AG10803 (cell line): ENCODE results near the gene CNTFR.

Experiments
- DNase-seq: peaks from one replicate; pipeline ENCODE4 v3.0.0; 2010; ENCODE audit warnings: low read depth
- H3K4me3 ChIP-seq: 2 replicates; pipeline ENCODE4 v1.5.1; 2011; ENCODE audit warnings: mild to moderate bottlenecking, low read length, control low read depth
- TF ChIP-seq, protein P1 (sequence below): conservative IDR thresholded peaks from 2 replicates; pipeline ENCODE4 v1.5.1; 2011; ENCODE audit warnings: mild to moderate bottlenecking, low read length, control low read depth, inconsistent platforms

CNTFR gene

DNA sequence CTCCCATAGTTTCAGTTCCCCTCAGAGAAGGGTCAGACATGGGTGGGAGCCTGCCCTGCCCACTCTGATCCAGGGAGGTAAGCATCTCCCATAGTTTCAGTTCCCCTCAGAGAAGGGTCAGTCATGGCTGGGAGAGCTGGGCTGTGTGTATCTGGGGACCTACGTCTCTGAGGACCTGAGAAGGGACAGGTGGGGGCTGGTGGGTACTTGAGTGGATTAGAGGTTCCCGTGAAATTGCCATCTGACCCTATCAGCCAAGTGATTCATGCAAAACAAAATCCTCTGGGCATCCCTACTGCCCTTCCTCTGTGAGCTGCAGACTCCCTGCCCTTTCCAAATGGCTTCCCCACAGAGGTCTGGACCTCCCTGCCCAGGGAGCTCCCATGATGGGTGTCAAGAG lies 70.6 kb downstream of the CNTFR start:
- no peak overlapping the region for H3K4me3 ChIP-seq
- TF ChIP-seq, protein P1, sequence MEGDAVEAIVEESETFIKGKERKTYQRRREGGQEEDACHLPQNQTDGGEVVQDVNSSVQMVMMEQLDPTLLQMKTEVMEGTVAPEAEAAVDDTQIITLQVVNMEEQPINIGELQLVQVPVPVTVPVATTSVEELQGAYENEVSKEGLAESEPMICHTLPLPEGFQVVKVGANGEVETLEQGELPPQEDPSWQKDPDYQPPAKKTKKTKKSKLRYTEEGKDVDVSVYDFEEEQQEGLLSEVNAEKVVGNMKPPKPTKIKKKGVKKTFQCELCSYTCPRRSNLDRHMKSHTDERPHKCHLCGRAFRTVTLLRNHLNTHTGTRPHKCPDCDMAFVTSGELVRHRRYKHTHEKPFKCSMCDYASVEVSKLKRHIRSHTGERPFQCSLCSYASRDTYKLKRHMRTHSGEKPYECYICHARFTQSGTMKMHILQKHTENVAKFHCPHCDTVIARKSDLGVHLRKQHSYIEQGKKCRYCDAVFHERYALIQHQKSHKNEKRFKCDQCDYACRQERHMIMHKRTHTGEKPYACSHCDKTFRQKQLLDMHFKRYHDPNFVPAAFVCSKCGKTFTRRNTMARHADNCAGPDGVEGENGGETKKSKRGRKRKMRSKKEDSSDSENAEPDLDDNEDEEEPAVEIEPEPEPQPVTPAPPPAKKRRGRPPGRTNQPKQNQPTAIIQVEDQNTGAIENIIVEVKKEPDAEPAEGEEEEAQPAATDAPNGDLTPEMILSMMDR: no peak
- DNase-seq: no peak

DNA sequence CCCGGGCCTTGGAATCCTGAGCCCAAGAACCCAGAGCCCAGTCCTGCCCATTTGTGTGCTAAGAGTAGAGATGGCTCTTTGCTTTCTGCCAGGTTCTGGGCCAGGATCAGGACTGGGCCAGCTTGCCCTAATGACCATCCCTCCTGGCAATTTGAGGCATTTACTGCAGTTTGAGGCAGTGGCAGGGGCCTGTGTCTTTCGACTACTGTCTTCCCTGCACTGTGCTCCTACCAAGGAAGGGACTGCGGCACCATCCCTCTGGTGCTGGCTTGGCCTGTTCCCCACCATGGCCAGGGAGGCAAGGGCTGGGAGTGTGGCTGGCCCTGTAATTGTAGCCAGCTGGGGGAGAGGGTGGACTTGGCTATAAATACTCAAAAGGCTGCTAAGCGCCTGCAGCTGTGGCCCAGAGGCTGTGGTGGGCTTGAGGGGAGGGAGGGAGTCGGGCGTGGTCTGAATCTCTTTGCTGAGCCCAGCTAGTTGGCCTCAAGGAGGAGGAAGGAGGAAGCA lies 71.4 kb downstream of the CNTFR start:
- DNase-seq: no peak
- TF ChIP-seq, protein P1: no peak
- no peak overlapping the region for H3K4me3 ChIP-seq

DNA sequence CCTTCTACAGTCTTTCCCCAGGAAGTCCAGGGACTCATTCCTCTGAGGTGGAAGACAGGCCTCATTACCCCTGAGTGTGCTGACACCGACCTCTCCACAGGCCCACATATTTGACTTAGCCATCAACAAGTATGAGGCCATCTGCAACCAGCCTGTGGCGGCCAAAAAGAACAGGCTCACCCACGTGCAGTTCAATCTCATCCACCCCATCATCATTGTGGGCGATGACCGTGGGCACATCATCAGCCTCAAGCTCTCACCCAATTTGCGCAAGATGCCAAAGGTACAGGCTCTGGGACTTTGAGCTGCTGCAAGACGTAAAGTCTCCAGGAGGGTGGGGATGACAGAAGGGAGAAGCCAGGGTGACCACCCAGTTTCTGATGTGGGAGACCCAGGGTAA lies 72.3 kb downstream of the CNTFR start:
- TF ChIP-seq, protein P1: no peak
- H3K4me3 ChIP-seq: no peak overlapping the region
- no peak for DNase-seq

DNA sequence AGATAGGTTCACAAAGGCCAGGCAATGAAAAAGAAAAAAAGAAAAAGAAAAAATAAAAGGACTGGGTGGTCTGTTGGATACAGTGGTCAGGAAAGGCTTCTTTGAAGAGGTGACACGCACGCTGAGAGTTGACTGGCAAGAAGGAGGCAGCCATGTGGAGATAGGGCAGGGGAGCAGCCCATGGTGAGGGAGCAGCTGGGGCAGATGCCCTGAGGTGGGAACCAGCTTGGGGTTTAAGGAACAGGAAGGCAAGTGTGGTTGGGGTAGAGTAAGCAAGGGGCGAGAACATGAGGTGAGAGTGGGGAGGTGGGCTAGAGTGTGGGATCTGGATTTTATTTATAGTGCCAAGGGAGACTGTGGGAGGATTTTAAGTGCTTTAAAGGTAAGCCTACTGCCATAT lies 73.6 kb downstream of the CNTFR start:
- H3K4me3 ChIP-seq: no peak overlapping the region
- TF ChIP-seq, protein P1: no peak
- DNase-seq: no peak

DNA sequence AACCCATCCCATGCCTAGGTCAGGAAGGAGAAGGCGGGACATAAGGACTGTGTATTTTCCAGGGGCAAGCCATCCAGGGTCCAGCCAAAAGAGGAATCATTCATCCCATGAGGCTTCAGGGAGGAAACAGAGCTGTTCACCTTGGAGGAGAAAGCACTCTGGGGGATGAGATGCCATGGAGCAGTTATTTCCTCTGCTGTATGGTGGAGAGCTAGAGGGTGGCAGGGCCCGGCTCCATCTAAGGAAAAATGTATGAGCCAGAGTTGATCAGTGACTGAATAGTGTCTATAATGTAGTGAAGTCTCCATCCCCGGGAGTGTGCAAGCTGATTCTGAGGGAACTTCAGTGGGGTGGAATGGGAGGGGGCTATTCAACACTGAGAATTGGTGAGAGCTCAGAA lies 74.7 kb downstream of the CNTFR start:
- no peak for DNase-seq
- TF ChIP-seq, protein P1: no peak
- H3K4me3 ChIP-seq: no peak overlapping the region

DNA sequence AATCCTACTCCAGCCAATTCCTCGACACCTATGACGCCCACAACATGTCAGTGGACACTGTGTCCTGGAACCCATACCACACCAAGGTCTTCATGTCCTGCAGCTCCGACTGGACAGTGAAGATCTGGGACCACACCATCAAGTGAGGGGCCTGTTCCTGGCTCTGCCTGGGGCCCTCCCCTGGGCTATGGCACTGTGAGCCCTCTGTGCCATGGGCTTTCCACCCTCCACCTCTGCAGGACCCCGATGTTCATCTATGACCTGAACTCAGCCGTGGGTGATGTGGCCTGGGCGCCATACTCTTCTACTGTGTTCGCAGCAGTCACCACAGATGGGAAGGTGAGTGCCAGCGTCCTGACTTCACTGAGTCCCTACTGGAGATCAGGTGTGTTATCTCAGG lies 75.1 kb downstream of the CNTFR start:
- DNase-seq: no peak
- H3K4me3 ChIP-seq: no peak overlapping the region
- TF ChIP-seq, protein P1: no peak

DNA sequence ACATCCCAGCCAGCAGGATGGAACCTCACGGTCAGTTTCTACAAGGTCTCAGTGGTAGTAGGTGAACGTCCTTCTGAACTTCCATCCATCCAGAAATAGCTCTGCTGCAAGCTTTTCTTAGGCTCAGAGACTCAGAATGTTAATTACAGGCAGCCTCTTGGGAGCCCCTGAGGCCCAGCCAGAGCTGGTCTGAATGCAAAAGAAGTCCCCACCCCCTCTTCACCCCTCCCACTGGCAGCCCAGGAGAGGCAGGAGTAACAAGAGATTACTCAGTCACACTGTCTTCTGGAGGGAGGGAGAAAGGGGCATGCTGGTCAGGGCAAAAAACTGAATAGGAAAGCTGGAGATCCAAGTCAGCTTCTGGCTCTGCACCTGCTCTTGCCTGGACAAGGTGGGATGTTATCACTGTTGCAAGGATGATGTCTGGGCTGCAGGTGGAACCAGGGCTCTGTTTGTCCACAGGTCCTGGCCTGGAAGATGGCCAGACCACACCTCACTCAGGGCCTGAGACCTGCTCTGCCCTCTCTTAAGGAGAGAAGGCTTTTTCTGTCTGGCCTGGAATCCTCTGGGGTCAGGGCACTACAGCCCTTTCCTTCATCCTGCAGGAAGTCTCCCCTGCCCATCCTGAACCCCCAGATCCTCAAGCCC lies 75.8 kb downstream of the CNTFR start:
- no peak overlapping the region for H3K4me3 ChIP-seq
- TF ChIP-seq, protein P1: no peak
- DNase-seq: no peak
